ENCODE data around the gene PSMG1.
"Not testable (repeated sequence)": the region's sequence is repeated elsewhere in the genome, so short reads cannot be mapped to it uniquely, and the experiment has no call there.

Gene PSMG1, protein sequence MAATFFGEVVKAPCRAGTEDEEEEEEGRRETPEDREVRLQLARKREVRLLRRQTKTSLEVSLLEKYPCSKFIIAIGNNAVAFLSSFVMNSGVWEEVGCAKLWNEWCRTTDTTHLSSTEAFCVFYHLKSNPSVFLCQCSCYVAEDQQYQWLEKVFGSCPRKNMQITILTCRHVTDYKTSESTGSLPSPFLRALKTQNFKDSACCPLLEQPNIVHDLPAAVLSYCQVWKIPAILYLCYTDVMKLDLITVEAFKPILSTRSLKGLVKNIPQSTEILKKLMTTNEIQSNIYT

DNA sequence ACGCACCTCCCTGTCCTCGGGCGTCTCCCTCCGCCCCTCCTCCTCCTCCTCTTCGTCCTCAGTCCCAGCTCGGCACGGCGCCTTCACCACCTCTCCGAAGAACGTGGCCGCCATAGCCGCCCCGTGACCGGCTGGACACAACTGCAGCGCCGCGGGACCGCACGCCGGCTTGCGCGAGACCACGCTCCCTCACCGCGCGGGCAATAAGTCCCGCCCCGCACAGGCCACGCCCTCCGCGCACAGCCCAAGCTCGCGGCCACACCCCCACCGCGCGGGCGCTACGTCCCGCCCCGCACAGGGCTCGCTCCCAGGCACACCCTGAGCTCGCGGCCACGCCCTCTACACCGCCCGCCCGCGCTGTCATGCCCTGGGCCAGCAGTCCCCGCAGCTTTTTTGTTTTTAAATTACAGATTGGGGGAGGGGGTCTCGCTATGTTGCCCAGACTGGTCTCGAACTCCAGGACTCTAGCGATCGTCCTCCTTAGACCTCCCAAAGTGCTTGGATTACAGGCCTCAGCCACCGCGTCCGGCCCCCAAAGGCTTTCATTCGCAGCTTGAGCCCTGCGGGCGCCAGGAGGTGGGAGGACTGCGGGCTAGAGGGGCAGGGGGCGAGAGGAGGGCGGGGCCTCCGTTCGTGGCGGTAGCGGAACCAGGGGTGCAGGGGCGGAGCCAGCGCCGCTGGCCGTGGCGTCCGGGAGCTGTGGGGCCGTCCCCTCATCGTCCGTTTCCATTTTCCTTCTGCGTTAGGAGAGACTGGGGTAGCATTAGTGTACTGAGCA lies at the start of gene PSMG1:
Gene PSMG1, minus strand, starts transcription at position 180 of the 778 bp plus-strand sequence. Its CDS starts 66 bp downstream, at position 114.
- in situ Hi-C loops (cut with MboI; ENCODE audit: low sequenced_read_pairs, unreplicated experiment) = loop anchor here (25.0 kb wide), 1 partner anchor 204 kb away; a partner anchor contains a TSS
- TF ChIP-seq, protein P1, sequence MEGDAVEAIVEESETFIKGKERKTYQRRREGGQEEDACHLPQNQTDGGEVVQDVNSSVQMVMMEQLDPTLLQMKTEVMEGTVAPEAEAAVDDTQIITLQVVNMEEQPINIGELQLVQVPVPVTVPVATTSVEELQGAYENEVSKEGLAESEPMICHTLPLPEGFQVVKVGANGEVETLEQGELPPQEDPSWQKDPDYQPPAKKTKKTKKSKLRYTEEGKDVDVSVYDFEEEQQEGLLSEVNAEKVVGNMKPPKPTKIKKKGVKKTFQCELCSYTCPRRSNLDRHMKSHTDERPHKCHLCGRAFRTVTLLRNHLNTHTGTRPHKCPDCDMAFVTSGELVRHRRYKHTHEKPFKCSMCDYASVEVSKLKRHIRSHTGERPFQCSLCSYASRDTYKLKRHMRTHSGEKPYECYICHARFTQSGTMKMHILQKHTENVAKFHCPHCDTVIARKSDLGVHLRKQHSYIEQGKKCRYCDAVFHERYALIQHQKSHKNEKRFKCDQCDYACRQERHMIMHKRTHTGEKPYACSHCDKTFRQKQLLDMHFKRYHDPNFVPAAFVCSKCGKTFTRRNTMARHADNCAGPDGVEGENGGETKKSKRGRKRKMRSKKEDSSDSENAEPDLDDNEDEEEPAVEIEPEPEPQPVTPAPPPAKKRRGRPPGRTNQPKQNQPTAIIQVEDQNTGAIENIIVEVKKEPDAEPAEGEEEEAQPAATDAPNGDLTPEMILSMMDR (IDR thresholded peaks at IDR 0.05; ENCODE audit: borderline replicate concordance, control extremely low read depth, extremely low read depth, insufficient read depth, missing control alignments) = no peak
- DNase-seq (ENCODE audit: low spot score) = peak; percentile 90

DNA sequence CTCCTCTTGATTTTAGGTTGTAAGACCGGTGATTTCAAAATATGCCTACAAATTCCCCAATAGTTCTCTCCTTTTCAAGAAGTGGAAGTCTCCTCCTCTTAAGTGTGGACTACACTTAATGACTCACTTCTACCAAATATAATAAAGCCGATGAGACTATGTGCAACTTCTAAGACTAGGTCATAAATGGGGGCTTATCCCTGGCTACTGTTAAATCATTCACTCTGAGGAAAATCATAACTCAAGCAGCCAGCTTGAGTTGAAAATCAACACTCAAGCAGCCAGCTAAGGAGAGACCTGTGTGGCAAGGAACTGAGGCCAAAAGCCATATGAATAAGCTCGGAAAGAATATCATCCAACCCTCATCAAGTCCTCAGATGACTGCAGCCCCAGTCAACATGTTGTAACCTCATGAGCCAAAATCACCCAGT lies 49.6 kb upstream of the PSMG1 start:
- TF ChIP-seq, protein P1 (IDR thresholded peaks at IDR 0.05; ENCODE audit: borderline replicate concordance, control extremely low read depth, extremely low read depth, insufficient read depth, missing control alignments) = no peak
- in situ Hi-C loops (cut with MboI; ENCODE audit: low sequenced_read_pairs, unreplicated experiment) = no loop called here
- no peak for DNase-seq (ENCODE audit: low spot score)

DNA sequence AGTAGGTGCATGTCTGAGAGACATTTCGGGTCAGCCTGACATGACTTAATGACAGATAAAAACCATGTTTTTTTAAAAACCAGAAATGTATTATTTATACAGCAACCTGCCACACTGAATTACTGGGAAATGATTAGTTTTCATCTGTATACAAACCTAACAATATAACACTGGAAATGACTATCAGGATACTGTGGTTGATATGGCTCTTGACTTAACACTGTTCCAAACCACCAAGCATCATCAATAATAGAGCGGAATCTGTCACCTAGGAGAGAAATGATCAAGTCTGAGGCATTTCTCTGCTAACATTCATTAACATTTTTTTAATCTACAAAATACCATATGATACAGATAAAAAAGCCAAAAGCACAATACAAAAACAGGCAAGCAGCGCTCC lies 41.7 kb upstream of the PSMG1 start:
- TF ChIP-seq, protein P1 (IDR thresholded peaks at IDR 0.05; ENCODE audit: borderline replicate concordance, control extremely low read depth, extremely low read depth, insufficient read depth, missing control alignments) = no peak
- DNase-seq (ENCODE audit: low spot score) = no peak
- in situ Hi-C loops (cut with MboI; ENCODE audit: low sequenced_read_pairs, unreplicated experiment) = no loop called here

DNA sequence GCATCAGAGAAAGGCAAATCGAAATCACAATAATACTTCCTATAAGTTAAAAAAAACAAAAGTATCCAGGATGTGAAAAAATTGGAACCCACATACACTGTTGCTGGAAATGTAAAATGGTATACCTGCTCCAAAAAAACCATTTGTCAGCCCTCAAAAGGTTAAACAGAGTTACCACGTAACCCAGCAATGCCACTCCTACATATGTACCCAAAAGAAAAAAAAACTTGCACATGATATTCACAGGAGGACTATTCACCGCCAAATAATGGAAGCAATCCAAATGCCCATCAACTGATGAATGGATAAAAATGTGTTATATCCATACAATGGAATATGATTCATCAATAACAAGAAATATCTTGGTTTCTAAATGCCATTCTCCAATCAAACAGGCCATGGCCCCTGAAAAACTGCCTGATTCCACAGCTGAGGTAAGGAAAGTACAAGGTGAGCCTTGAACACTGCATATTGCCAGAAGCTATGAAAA lies 38.8 kb upstream of the PSMG1 start:
- in situ Hi-C loops (cut with MboI; ENCODE audit: low sequenced_read_pairs, unreplicated experiment) = no loop called here
- no peak for DNase-seq (ENCODE audit: low spot score)
- TF ChIP-seq, protein P1 (IDR thresholded peaks at IDR 0.05; ENCODE audit: borderline replicate concordance, control extremely low read depth, extremely low read depth, insufficient read depth, missing control alignments) = no peak

DNA sequence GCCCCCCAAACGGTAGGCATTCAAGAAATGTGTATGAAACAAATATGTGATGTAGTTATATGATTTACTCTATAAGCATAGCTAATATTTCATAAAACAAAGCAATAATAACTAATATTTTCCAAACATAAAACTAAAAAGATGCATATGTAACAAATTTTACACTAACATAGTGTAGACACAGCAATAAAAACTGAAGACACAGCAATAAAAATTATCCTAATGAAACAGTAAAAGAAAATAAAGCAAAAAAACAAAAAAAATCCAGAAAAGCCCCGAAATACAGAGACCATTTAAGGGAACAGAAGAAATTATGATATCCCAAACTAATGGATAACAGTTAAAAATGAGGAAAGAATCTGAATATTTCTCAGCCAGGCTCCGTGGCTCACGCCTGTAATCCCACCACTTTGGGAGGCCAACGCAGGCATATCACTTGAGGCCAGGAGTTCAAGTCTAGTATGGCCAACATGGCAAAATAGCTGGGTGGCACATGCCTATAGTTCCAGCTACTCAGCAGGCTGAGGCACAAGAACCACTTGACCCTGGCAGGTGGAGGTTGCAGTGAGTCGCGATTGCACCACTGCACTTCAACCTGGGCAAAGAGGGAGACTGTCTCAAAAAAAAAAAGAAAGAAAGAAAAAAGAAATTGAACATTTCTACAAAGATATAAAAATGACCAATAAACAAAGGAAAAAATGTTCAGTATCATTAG lies 38.2 kb upstream of the PSMG1 start:
- TF ChIP-seq, protein P1 (IDR thresholded peaks at IDR 0.05; ENCODE audit: borderline replicate concordance, control extremely low read depth, extremely low read depth, insufficient read depth, missing control alignments) = no peak
- in situ Hi-C loops (cut with MboI; ENCODE audit: low sequenced_read_pairs, unreplicated experiment) = no loop called here
- DNase-seq (ENCODE audit: low spot score) = no peak

DNA sequence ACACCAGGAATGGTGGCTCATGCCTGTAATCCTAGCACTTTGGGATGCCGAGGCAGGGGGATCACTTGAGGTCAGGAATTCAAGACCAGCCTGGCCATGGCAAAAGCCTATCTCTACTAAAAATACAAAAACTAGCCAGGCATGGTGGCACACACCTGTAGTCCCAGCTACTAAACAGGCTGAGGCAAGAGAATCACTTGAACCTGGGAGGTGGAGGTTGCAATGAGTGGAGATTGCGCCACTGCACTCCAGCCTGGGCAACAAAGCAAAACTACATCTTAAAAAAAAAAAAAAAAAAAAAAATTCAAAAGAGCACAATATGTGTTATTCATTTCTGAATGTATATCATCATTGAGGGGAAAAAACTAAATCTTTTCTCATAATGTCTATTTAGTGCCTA lies 37.6 kb upstream of the PSMG1 start:
- in situ Hi-C loops (cut with MboI; ENCODE audit: low sequenced_read_pairs, unreplicated experiment); DNase-seq (ENCODE audit: low spot score): not testable (repeated sequence)
